IMR-90 (cell line): Measurements from ENCODE around the gene CALCOCO1. TPM values are rescaled to one million over a fixed set of nuclear protein-coding genes. Genes with fewer than 3 reads are reported as not detected.

Source experiments
- ATAC-seq: fragments of 200-7000 bp; cut with Tn5 transposase; 2 replicates; pipeline ENCODE4 v1.9.1; 2020; ENCODE audit warnings: low read depth, mild to moderate bottlenecking, moderate library complexity
- BruUV-seq: library from RNA; stranded (reverse); fragments of 400-500 nt; replicated peaks from 2 replicates; lab custom pipeline; 2021; lab: Mats Ljungman, UMichigan
- CTCF ChIA-PET: fragments of 300-600 bp; formaldehyde crosslinking; extraction: SDS; loops from one replicate; lab custom pipeline; 2021; ENCODE audit warnings: antibody characterized with exemption; lab: Yijun Ruan, JAX
- POLR2A ChIA-PET: fragments of 300-600 bp; sonication (Branson Sonifier 250); formaldehyde crosslinking; loops from one replicate; lab custom pipeline; 2022; ENCODE audit warnings: antibody characterized with exemption; ENCODE audit not compliant: unreplicated experiment; lab: Charles Lee
- DNase-seq: peaks from one replicate; pipeline ENCODE4 v3.0.0; 2013
- H2AFZ ChIP-seq: replicated peaks from 2 replicates; pipeline ENCODE3; 2013; ENCODE audit warnings: low read length, mild to moderate bottlenecking; ENCODE audit not compliant: poor library complexity
- H2AK5ac ChIP-seq: 2 replicates; pipeline ENCODE4 v1.6.1; 2013; ENCODE audit warnings: low read depth, low read length, inconsistent platforms
- H2AK9ac ChIP-seq: replicated peaks from 2 replicates; pipeline ENCODE3; 2013; ENCODE audit warnings: mild to moderate bottlenecking, low read depth, low read length, moderate library complexity; ENCODE audit not compliant: poor library complexity
- H2BK120ac ChIP-seq: 2 replicates; pipeline ENCODE4 v1.6.1; 2013; ENCODE audit warnings: low read depth, low read length, inconsistent platforms
- H2BK15ac ChIP-seq: 3 replicates; pipeline ENCODE4 v1.6.1; 2013; ENCODE audit warnings: low read depth, low read length, inconsistent platforms
- H2BK20ac ChIP-seq: 2 replicates; pipeline ENCODE4 v1.6.1; 2013; ENCODE audit warnings: low read depth, mild to moderate bottlenecking, inconsistent platforms, low read length, moderate library complexity
- H2BK5ac ChIP-seq: 2 replicates; pipeline ENCODE4 v1.6.1; 2013; ENCODE audit warnings: mild to moderate bottlenecking, low read depth, low read length, inconsistent platforms; ENCODE audit not compliant: poor library complexity, severe bottlenecking
- H3K14ac ChIP-seq: replicated peaks from 2 replicates; pipeline ENCODE4 v1.6.1; 2013; ENCODE audit warnings: low read depth, low read length, inconsistent platforms
- H3K18ac ChIP-seq: 2 replicates; pipeline ENCODE4 v1.6.1; 2013; ENCODE audit warnings: low read depth, low read length, control low read depth
- H3K23ac ChIP-seq: 2 replicates; pipeline ENCODE4 v1.6.1; 2013; ENCODE audit warnings: low read depth, low read length, inconsistent platforms
- H3K27ac ChIP-seq: 2 replicates; pipeline ENCODE4 v1.5.1; 2013; ENCODE audit warnings: mild to moderate bottlenecking, control low read depth, low read length; ENCODE audit not compliant: insufficient read depth
- H3K27me3 ChIP-seq: 2 replicates; pipeline ENCODE4 v1.6.1; 2013; ENCODE audit warnings: low read length; ENCODE audit not compliant: control insufficient read depth, insufficient read depth
- H3K36me3 ChIP-seq: 2 replicates; pipeline ENCODE4 v1.6.1; 2013; ENCODE audit warnings: low read length, mixed read lengths; ENCODE audit not compliant: control insufficient read depth, insufficient read depth
- H3K4ac ChIP-seq: 2 replicates; pipeline ENCODE4 v1.6.1; 2013; ENCODE audit warnings: low read depth, low read length, inconsistent platforms
- H3K4me1 ChIP-seq: 2 replicates; pipeline ENCODE4 v1.6.1; 2013; ENCODE audit warnings: low read length, mixed read lengths; ENCODE audit not compliant: control insufficient read depth, insufficient read depth
- H3K4me2 ChIP-seq: 2 replicates; pipeline ENCODE4 v1.6.1; 2013; ENCODE audit warnings: low read depth, mild to moderate bottlenecking, control low read depth, low read length, moderate library complexity
- H3K4me3 ChIP-seq: 2 replicates; pipeline ENCODE4 v1.5.1; 2013; ENCODE audit warnings: low read depth, mild to moderate bottlenecking, control low read depth, low read length, moderate library complexity; ENCODE audit not compliant: insufficient read depth
- H3K56ac ChIP-seq: 2 replicates; pipeline ENCODE4 v1.6.1; 2013; ENCODE audit warnings: low read length, inconsistent platforms; ENCODE audit not compliant: insufficient read depth; ENCODE audit errors: extremely low read depth
- H3K79me1 ChIP-seq, 2 experiments: 2 replicates each; pipeline ENCODE4 v1.6.1; 2013; ENCODE audit warnings: low read length in 2 of 2, inconsistent platforms in 1 of 2, low read depth in 1 of 2
- H3K9ac ChIP-seq: 2 replicates; pipeline ENCODE4 v1.6.1; 2013; ENCODE audit warnings: low read depth, low read length, control low read depth
- H3K9me1 ChIP-seq: 2 replicates; pipeline ENCODE4 v1.6.1; 2013; ENCODE audit warnings: low read length, inconsistent platforms; ENCODE audit not compliant: insufficient read depth
- H3K9me3 ChIP-seq: 2 replicates; pipeline ENCODE4 v1.6.1; 2013; ENCODE audit warnings: low read length; ENCODE audit not compliant: control insufficient read depth, insufficient read depth
- H4K20me1 ChIP-seq: 2 replicates; pipeline ENCODE4 v1.6.1; 2013; ENCODE audit warnings: low read length, inconsistent platforms; ENCODE audit not compliant: insufficient read depth
- H4K5ac ChIP-seq: 2 replicates; pipeline ENCODE4 v1.6.1; 2013; ENCODE audit warnings: mild to moderate bottlenecking, low read depth, low read length, control low read depth
- H4K8ac ChIP-seq, 2 experiments: 2 replicates each; pipeline ENCODE4 v1.6.1; 2013; ENCODE audit warnings: low read depth in 2 of 2, low read length in 2 of 2, control low read depth in 1 of 2, inconsistent platforms in 1 of 2
- H4K91ac ChIP-seq: 2 replicates; pipeline ENCODE4 v1.6.1; 2013; ENCODE audit warnings: low read depth, low read length, inconsistent platforms; ENCODE audit not compliant: insufficient read depth
- BHLHE40 ChIP-seq: fragments of 150-350 bp; IDR thresholded peaks from 2 replicates; pipeline ENCODE4 v1.6.1; 2016; ENCODE audit warnings: mild to moderate bottlenecking, low read depth, low read length
- CEBPB ChIP-seq: IDR thresholded peaks from 2 replicates; pipeline ENCODE4 v1.6.1; 2012; ENCODE audit warnings: low read depth, low read length, improper control_type of control experiment
- CHD1 ChIP-seq: IDR thresholded peaks from 2 replicates; pipeline ENCODE4 v1.6.1; 2012; ENCODE audit warnings: low read depth, low read length, improper control_type of control experiment
- FOS ChIP-seq: fragments of 150-350 bp; IDR thresholded peaks from 2 replicates; pipeline ENCODE4 v1.6.1; 2016; ENCODE audit warnings: low read depth, low read length
- MAFK ChIP-seq: IDR thresholded peaks from 2 replicates; pipeline ENCODE4 v1.6.1; 2012; ENCODE audit warnings: low read depth, low read length, improper control_type of control experiment
- MAZ ChIP-seq: IDR thresholded peaks from 2 replicates; pipeline ENCODE4 v1.6.1; 2012; ENCODE audit warnings: low read depth, mild to moderate bottlenecking, low read length, improper control_type of control experiment, moderate library complexity, borderline replicate concordance
- MXI1 ChIP-seq: IDR thresholded peaks from 2 replicates; pipeline ENCODE4 v1.6.1; 2012; ENCODE audit warnings: low read depth, mild to moderate bottlenecking, low read length, moderate library complexity, borderline replicate concordance
- NFE2L2 ChIP-seq: fragments of 150-350 bp; IDR thresholded peaks from 2 replicates; pipeline ENCODE4 v1.6.1; 2016; ENCODE audit warnings: low read depth, mild to moderate bottlenecking, low read length
- POLR2A ChIP-seq: IDR thresholded peaks from 2 replicates; pipeline ENCODE4 v1.6.1; 2012; ENCODE audit warnings: mild to moderate bottlenecking, low read depth, low read length
- RAD21 ChIP-seq: IDR thresholded peaks from 2 replicates; pipeline ENCODE4 v1.6.1; 2012; ENCODE audit warnings: low read length, improper control_type of control experiment
- RCOR1 ChIP-seq: IDR thresholded peaks from 2 replicates; pipeline ENCODE4 v1.6.1; 2012; ENCODE audit warnings: mild to moderate bottlenecking, low read length, improper control_type of control experiment; ENCODE audit not compliant: insufficient replicate concordance
- RFX5 ChIP-seq: IDR thresholded peaks from 2 replicates; pipeline ENCODE4 v1.8.0; 2012; ENCODE audit warnings: low read depth, mild to moderate bottlenecking, low read length, moderate library complexity
- SMC3 ChIP-seq: fragments of 150-350 bp; IDR thresholded peaks from 2 replicates; pipeline ENCODE4 v1.6.1; 2016; ENCODE audit warnings: low read depth, mild to moderate bottlenecking, antibody characterized with exemption, low read length, moderate library complexity
- WGBS, 2 experiments: methylation state at CpG; one replicate each; pipeline versions ENCODE4 v1.1.5 to v1.1.7; 2013; ENCODE audit warnings: missing lambda C conversion rate in 2 of 2; ENCODE audit not compliant: insufficient read length in 1 of 2; ENCODE audit errors: extremely low coverage in 2 of 2; 5-methylcytosine and 5-hydroxymethylcytosine counted together
- dilution Hi-C: fragments of 300-500 bp; cut with HindIII; formaldehyde crosslinking; loops from one replicate; pipeline ENCODE4 v1.14.3; 2018; ENCODE audit warnings: low sequenced_read_pairs; ENCODE audit not compliant: unreplicated experiment
- in situ Hi-C: fragments of 300-500 bp; cut with MboI; formaldehyde crosslinking; loops from 3 replicates; pipeline ENCODE4 v1.14.3; 2019; ENCODE audit warnings: low sequenced_read_pairs, inconsistent platforms, mixed read lengths
- intact Hi-C: fragments of 100-400 bp; cut with micrococcal nuclease; formaldehyde crosslinking; loops from 2 replicates; pipeline ENCODE4 v1.10.0; 2022
- polyA plus RNA-seq, 3 experiments: library from polyadenylated mRNA; depleted of rRNA; stranded (reverse); fragments of >200 nt; gene quantifications; 2 replicates each; pipeline ENCODE4 v1.2.3, GENCODE V29; 2012; ENCODE audit warnings: low replicate concordance in 1 of 3
- total RNA-seq: library from RNA; depleted of rRNA; stranded (reverse); fragments of >200 nt; gene quantifications from 2 replicates; pipeline ENCODE4 v1.2.3, GENCODE V29; 2012
- TF ChIP-seq, protein P1 (sequence below): conservative IDR thresholded peaks from 2 replicates; pipeline ENCODE4 v1.5.1; 2012; ENCODE audit warnings: mild to moderate bottlenecking, low read depth, low read length, improper control_type of control experiment
- TF ChIP-seq, protein P2 (sequence below): fragments of 150-350 bp; IDR thresholded peaks from 2 replicates; pipeline ENCODE4 v1.6.1; 2017; ENCODE audit warnings: mild to moderate bottlenecking, antibody characterized with exemption, low read length, low read depth
- TF ChIP-seq, protein P3 (sequence below): fragments of 150-350 bp; IDR thresholded peaks from 2 replicates; pipeline ENCODE4 v1.6.1; 2016; ENCODE audit warnings: low read depth, mild to moderate bottlenecking, low read length, moderate library complexity, borderline replicate concordance

The CALCOCO1 gene
- total and polyA plus RNA-seq, 2 of the 4 experiments (the other 2 are of a cell fraction), result 156 to 169 TPM

DNA sequence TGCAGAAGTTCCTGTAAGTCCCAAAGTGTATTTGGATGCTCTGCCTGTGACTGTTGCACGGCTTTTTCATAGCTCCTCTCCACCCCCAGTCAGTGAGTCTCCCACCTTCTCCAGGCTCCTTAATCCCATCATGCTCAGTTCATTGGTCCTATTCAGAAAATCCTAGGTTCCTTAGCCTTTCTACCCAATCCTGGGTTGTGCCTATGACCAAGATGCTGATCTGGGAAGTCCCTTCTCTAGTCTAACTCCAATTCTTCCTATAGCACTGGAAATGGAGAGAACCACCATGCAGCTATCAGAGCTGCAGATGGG lies 16.8 kb upstream of the CALCOCO1 start:
- Histone ChIP-seq H3K4ac (no peak overlapping the region), H2AK5ac (no peak overlapping the region), H3K4me3 (no peak overlapping the region), H2AFZ (no peak overlapping the region), H3K4me1 (no peaks in the 10 kb centered on the region), H4K8ac (no peak overlapping the region), H3K4me2 (no peak overlapping the region), H3K36me3 (no peaks in the 10 kb centered on the region), H2BK15ac (no peak overlapping the region), H3K79me1 (no peaks in the 10 kb centered on the region), H3K56ac (no peak overlapping the region), H3K27ac (no peak overlapping the region), H2BK20ac (no peak overlapping the region), H4K20me1 (no peaks in the 10 kb centered on the region), H3K23ac (no peak overlapping the region), H3K18ac (no peak overlapping the region), H3K9ac (no peak overlapping the region), H2AK9ac (no peak overlapping the region), H4K5ac (no peak overlapping the region), H2BK120ac (no peak overlapping the region), H3K9me1 (no peaks in the 10 kb centered on the region), H3K9me3 (0 out of 2 replicates have a peak, but pooled peaks cover 2% of the 10 kb centered on the region), H4K91ac (no peak overlapping the region), H2BK5ac (no peak overlapping the region), H3K27me3 (peaks cover 65% of the 10 kb centered on the region), H3K14ac (no peak overlapping the region)
- ATAC-seq (no peak), DNase-seq (no peak)
- ChIA-PET CTCF (interaction anchor here (0.7 to 5.3 kb wide), 8 partner anchors 11 to 241 kb away, joined by 3 to 48 read pairs (median 7); partner anchors contain the start of genes CALCOCO1 and HOXC10), POLR2A (no interaction called here)
- TF ChIP-seq CHD1, result no peak
- TF ChIP-seq, protein P1, sequence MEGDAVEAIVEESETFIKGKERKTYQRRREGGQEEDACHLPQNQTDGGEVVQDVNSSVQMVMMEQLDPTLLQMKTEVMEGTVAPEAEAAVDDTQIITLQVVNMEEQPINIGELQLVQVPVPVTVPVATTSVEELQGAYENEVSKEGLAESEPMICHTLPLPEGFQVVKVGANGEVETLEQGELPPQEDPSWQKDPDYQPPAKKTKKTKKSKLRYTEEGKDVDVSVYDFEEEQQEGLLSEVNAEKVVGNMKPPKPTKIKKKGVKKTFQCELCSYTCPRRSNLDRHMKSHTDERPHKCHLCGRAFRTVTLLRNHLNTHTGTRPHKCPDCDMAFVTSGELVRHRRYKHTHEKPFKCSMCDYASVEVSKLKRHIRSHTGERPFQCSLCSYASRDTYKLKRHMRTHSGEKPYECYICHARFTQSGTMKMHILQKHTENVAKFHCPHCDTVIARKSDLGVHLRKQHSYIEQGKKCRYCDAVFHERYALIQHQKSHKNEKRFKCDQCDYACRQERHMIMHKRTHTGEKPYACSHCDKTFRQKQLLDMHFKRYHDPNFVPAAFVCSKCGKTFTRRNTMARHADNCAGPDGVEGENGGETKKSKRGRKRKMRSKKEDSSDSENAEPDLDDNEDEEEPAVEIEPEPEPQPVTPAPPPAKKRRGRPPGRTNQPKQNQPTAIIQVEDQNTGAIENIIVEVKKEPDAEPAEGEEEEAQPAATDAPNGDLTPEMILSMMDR, result no peak
- TF ChIP-seq MXI1, result no peak
- TF ChIP-seq MAFK, result no peak
- no peak for TF ChIP-seq RCOR1
- TF ChIP-seq FOS, result no peak
- TF ChIP-seq, protein P2, sequence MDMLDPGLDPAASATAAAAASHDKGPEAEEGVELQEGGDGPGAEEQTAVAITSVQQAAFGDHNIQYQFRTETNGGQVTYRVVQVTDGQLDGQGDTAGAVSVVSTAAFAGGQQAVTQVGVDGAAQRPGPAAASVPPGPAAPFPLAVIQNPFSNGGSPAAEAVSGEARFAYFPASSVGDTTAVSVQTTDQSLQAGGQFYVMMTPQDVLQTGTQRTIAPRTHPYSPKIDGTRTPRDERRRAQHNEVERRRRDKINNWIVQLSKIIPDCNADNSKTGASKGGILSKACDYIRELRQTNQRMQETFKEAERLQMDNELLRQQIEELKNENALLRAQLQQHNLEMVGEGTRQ, result no peak
- no peak for TF ChIP-seq MAZ
- TF ChIP-seq BHLHE40, result no peak
- no peak for TF ChIP-seq NFE2L2
- TF ChIP-seq RAD21, result no peak
- TF ChIP-seq POLR2A, result no peak
- TF ChIP-seq SMC3, result no peak
- no peak for TF ChIP-seq CEBPB
- TF ChIP-seq, protein P3, sequence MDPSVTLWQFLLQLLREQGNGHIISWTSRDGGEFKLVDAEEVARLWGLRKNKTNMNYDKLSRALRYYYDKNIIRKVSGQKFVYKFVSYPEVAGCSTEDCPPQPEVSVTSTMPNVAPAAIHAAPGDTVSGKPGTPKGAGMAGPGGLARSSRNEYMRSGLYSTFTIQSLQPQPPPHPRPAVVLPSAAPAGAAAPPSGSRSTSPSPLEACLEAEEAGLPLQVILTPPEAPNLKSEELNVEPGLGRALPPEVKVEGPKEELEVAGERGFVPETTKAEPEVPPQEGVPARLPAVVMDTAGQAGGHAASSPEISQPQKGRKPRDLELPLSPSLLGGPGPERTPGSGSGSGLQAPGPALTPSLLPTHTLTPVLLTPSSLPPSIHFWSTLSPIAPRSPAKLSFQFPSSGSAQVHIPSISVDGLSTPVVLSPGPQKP, result no peak
- no peak for TF ChIP-seq RFX5
- WGBS, 2 experiments, result no CpG with 5 or more reads among the region's 1 CpG
- BruUV-seq, result no TSS peak
- in situ Hi-C loops, result loop anchor here (5.0 to 10.0 kb wide), 2 partner anchors 42 to 199 kb away; no protein-coding TSS in a partner anchor
- dilution Hi-C loops, result no loop called here
- intact Hi-C loops, result no loop called here
